Esophagus squamous epithelium (tissue), 5 donors: ENCODE measurements around the gene PLAC1. TPM values are rescaled to one million over a fixed set of nuclear protein-coding genes. Genes with fewer than 3 reads are reported as not detected.

Experiments
- DNase-seq: peaks from one replicate; lab custom pipeline; 2025; lab: John Stamatoyannopoulos, UW
- H3K27ac ChIP-seq, 4 donors: fragments of 200-600 bp; sonication (generic); one replicate each; pipeline ENCODE4 v1.5.1; 2016 to 2019; ENCODE audit warnings: mild to moderate bottlenecking in 1 of 4
- H3K27me3 ChIP-seq, 4 donors: fragments of 200-600 bp; sonication (generic); 1 replicate in 3 of 4; 2 replicates in 1 of 4; pipeline versions ENCODE4 v1.5.1 to v1.6.0; 2017 to 2021; ENCODE audit warnings: antibody characterized with exemption in 1 of 4
- H3K36me3 ChIP-seq, 3 donors: fragments of 200-600 bp; sonication (generic); one replicate each; pipeline ENCODE4 v1.5.1; 2016 to 2019
- H3K4me1 ChIP-seq, 3 donors: fragments of 200-600 bp; sonication (generic); one replicate each; pipeline ENCODE4 v1.5.1; 2017 to 2019
- H3K4me3 ChIP-seq, 4 donors: fragments of 200-600 bp; sonication (generic); 1 replicate in 3 of 4; 2 replicates in 1 of 4; pipeline ENCODE4 v1.5.1; 2016 to 2019; ENCODE audit warnings: mild to moderate bottlenecking in 2 of 4, moderate library complexity in 1 of 4
- H3K9me3 ChIP-seq, 3 donors: fragments of 200-600 bp; sonication (generic); one replicate each; pipeline ENCODE4 v1.5.1; 2016 to 2019
- POLR2A ChIP-seq, 4 donors: fragments of 450-650 bp; IDR thresholded peaks; one replicate each; pipeline ENCODE4 v1.6.1; 2017; ENCODE audit warnings: antibody characterized with exemption in 4 of 4, mild to moderate bottlenecking in 4 of 4, moderate library complexity in 3 of 4
- WGBS, 2 donors: methylation state at CpG; one replicate each; pipeline ENCODE4 v1.1.5; 2018; 5-methylcytosine and 5-hydroxymethylcytosine counted together
- intact Hi-C: fragments of 100-400 bp; cut with DNase I; formaldehyde crosslinking; loops from one replicate; pipeline ENCODE4 v1.15.0; 2022
- total RNA-seq, 4 donors: library from RNA; depleted of rRNA; stranded (reverse); fragments of >200 nt; gene quantifications; one replicate each; pipeline ENCODE4 v1.1.0, GENCODE V29; 2016
- TF ChIP-seq, protein P1 (sequence below), 6 experiments: fragments of 450-650 bp in 4 of 6; fragments of 200-600 bp in 2 of 6; sonication (generic) in 2 of 6; IDR thresholded peaks; one replicate each; pipeline ENCODE4 v1.5.1; 2016 to 2019; ENCODE audit warnings: antibody characterized with exemption in 6 of 6, mild to moderate bottlenecking in 4 of 6, moderate library complexity in 4 of 6
- donor health status: DM: yes; HTN: yes; CAD: no.

PLAC1 gene
- total RNA-seq, 4 donors from 2014 or later, result 0.38 TPM; not detected in 3

DNA sequence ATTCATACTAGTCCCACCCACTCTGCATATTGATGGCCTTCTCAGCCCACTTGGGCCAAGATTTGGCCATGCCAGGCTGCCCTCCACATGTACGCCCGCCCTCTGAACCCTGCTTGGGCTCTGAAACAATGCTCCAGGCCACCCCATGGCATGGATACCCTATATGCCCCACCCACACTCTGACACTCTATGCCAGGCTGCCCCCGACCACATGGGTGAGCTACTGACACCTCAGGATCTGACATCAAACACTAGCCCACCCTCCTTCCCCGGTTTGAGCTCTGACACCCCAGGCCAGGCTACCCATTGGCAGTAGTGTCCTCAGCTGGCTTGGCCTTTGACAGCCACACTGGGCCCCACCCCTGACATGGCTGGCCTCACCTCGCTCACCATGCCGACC is 128.8 kb downstream of the PLAC1 start:
- intact Hi-C loops, result no loop called here
- no peak for DNase-seq

DNA sequence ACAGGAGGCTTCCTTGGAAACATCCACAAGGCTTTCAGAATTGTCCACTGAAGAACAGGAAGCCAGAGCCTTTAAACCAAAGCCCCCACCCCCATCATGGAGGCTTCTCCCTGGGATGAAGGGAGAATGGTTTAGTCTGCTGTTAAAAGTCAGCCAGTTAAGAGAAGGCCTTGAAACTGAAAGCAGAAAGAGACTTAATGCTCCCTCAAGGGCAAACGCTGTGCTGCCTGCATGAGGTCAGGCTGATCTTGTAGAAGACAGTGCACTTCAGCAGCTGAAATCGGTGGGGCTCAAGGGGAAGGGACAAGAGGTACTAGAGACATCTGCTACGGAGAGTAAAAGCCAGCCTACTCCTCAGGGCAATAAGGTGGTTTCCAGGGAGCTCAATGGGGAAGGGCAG is 129.3 kb downstream of the PLAC1 start:
- H3K27me3 ChIP-seq, result no peaks in the 10 kb centered on the region
- H3K4me3 ChIP-seq, result no peak overlapping the region
- H3K36me3 ChIP-seq, result no peaks in the 10 kb centered on the region
- H3K9me3 ChIP-seq, result no peaks in the 10 kb centered on the region
- DNase-seq, result no peak
- no peaks in the 10 kb centered on the region for H3K4me1 ChIP-seq
- 58 to 64% methylated on average over 2 to 3 of the region's 3 CpGs for WGBS, 2 donors
- intact Hi-C loops, result no loop called here
- H3K27ac ChIP-seq, result no peak overlapping the region
- TF ChIP-seq POLR2A (IDR thresholded peaks at IDR 0.05), result no peak
- TF ChIP-seq, protein P1, sequence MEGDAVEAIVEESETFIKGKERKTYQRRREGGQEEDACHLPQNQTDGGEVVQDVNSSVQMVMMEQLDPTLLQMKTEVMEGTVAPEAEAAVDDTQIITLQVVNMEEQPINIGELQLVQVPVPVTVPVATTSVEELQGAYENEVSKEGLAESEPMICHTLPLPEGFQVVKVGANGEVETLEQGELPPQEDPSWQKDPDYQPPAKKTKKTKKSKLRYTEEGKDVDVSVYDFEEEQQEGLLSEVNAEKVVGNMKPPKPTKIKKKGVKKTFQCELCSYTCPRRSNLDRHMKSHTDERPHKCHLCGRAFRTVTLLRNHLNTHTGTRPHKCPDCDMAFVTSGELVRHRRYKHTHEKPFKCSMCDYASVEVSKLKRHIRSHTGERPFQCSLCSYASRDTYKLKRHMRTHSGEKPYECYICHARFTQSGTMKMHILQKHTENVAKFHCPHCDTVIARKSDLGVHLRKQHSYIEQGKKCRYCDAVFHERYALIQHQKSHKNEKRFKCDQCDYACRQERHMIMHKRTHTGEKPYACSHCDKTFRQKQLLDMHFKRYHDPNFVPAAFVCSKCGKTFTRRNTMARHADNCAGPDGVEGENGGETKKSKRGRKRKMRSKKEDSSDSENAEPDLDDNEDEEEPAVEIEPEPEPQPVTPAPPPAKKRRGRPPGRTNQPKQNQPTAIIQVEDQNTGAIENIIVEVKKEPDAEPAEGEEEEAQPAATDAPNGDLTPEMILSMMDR (IDR thresholded peaks at IDR 0.05), result no peak

More for the DNA sequence above, 128.8 kb downstream of the PLAC1 start:
- Histone ChIP-seq H3K27me3 (no peaks in the 10 kb centered on the region), H3K4me1 (no peaks in the 10 kb centered on the region), H3K27ac (no peak overlapping the region), H3K9me3 (no peaks in the 10 kb centered on the region), H3K4me3 (no peak overlapping the region), H3K36me3 (no peaks in the 10 kb centered on the region)
- no peak for TF ChIP-seq POLR2A (IDR thresholded peaks at IDR 0.05)
- TF ChIP-seq, protein P1 (IDR thresholded peaks at IDR 0.05), result no peak
- 94 to 100% methylated on average over 2 to 5 of the region's 6 CpGs for WGBS, 2 donors

DNA sequence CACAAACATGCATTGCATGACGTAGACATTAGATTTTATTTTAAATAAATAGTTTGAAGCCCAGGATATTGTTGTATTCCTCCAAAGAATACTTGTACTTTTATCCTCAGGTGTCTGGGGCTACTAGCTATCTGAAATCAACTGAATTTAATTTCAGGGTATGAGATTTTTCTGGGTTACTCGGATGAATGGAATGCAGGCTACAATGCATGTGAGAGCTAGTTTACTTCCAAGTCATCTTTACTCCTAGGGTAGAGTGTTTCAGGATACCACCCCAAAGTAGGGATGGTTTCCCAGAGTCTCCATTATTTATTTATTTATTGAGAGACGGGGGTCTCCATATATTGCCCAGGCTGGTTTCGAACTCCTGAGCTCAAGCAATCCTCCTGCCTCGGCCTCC is 131.9 kb downstream of the PLAC1 start:
- H3K4me3 ChIP-seq, result no peak overlapping the region
- TF ChIP-seq, protein P1 (IDR thresholded peaks at IDR 0.05), result no peak
- no peak for TF ChIP-seq POLR2A (IDR thresholded peaks at IDR 0.05)
- no peak for DNase-seq
- 83 to 95% methylated on average over 2 to 5 of the region's 5 CpGs for WGBS, 2 donors
- H3K27me3 ChIP-seq, result no peaks in the 10 kb centered on the region
- H3K4me1 ChIP-seq, result no peaks in the 10 kb centered on the region
- intact Hi-C loops, result no loop called here
- H3K36me3 ChIP-seq, result no peaks in the 10 kb centered on the region
- H3K9me3 ChIP-seq, result no peaks in the 10 kb centered on the region
- no peak overlapping the region for H3K27ac ChIP-seq

- WGBS, 2 donors, result 81 to 90% methylated on average over 11 to 15 of the region's 15 CpGs
- intact Hi-C loops, result no loop called here
- Histone ChIP-seq H3K27me3 (no peaks in the 10 kb centered on the region), H3K36me3 (no peaks in the 10 kb centered on the region), H3K4me1 (no peaks in the 10 kb centered on the region), H3K4me3 (no peak overlapping the region), H3K27ac (no peak overlapping the region), H3K9me3 (no peaks in the 10 kb centered on the region)
- no peak for DNase-seq
- TF ChIP-seq, protein P1 (IDR thresholded peaks at IDR 0.05), result no peak
- TF ChIP-seq POLR2A (IDR thresholded peaks at IDR 0.05), result no peak
Measured at GRCh38 chrX:134525086-134525792, 133.0 kb downstream of the PLAC1 start.

DNA sequence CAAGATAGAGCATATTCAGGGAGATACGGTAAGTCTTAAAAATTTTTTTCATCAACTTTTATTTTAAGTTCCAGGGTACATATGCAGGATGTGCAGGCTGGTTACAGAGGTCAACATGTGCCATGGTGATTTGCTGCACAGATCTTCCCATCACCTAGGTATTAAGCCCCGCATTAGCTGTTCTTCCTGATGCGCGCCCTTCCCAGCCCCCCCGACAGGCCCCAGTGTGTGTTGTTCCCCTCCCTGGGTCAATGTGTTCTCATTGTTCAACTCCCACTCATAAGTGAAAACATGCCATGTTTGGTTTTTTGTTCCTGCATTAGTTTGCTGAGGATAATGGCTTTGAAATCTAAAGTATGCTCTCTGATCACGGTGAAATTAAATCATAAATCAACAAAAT is 134.1 kb downstream of the PLAC1 start:
- H3K9me3 ChIP-seq, result no peaks in the 10 kb centered on the region
- intact Hi-C loops, result no loop called here
- TF ChIP-seq POLR2A (IDR thresholded peaks at IDR 0.05), result no peak
- TF ChIP-seq, protein P1 (IDR thresholded peaks at IDR 0.05), result no peak
- 86 to 92% methylated on average over 6 of the region's 6 CpGs for WGBS, 2 donors
- no peak overlapping the region for H3K27ac ChIP-seq
- no peak overlapping the region for H3K4me3 ChIP-seq
- no peaks in the 10 kb centered on the region for H3K36me3 ChIP-seq
- H3K27me3 ChIP-seq, result no peaks in the 10 kb centered on the region
- DNase-seq, result no peak
- H3K4me1 ChIP-seq, result no peaks in the 10 kb centered on the region
